GM18861 (cell line): Measurements from ENCODE around the gene CCDC171.
A peak's percentile ranks its signal among the peaks of the same experiment; 100 is the strongest.
"Not testable (repeated sequence)": the region's sequence is repeated elsewhere in the genome, so short reads cannot be mapped to it uniquely, and the experiment has no call there.

Source experiments
- ATAC-seq: cut with Tn5 transposase; IDR thresholded peaks from one replicate; pipeline ENCODE4 v1.9.1; 2021; ENCODE audit not compliant: unreplicated experiment

Gene CCDC171

DNA sequence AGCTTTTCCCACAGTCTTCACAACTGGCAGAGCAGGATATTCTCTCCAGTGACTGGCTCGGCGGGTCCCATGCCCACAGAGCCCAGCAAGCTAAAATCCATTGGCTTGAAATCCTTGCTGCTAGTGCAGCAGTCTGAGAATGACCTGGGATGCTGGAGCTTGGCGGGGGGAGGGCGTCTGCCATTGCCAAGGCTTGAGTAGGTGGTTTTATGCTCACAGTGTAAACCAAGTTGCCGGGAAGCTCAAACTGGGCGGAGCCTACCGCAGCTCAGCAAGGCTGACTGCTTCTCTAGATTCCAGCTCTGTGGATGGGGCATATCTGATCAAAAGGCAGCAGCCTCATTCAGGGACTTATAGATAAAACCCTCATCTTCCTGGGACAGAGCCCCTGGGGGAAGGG lies 194.1 kb downstream of the CCDC171 start:
- ATAC-seq = no peak

DNA sequence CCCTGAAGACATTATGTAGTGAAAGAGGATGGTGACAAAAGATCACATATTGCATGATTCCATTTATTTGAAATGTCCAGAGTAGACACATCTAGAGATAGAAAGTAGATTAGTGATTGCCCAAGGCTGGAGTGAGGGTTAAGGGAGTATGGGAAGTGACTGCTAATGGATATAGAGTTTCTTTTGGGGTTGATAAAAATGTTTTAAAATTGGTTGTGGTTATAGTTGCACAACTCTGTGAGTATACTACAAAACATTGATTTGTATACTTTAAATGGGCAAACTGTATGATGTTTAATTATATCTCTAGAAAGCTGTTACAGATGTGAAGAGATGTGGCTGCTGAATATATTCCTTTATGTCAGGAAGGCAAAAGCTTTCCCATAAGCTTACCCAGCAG lies 202.8 kb downstream of the CCDC171 start:
- ATAC-seq = no peak

DNA sequence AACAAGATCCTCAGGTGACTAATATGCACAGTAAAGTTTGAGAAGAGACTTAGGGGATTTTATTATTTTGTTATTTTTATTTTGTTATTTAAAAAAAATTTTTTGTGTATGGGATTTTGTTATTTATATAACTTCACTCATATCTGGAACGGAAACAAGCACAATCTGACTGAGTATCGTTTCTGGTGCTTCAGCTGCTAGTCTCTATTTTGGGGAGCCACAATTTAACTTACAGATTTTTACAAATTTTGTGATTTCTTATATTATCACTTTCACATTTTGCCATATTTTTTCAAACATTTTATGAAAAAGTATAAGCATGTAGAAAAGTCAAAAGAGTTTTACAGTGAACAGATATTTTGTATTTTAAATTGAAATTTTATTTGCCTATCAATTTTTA lies 208.7 kb downstream of the CCDC171 start:
- ATAC-seq = no peak

DNA sequence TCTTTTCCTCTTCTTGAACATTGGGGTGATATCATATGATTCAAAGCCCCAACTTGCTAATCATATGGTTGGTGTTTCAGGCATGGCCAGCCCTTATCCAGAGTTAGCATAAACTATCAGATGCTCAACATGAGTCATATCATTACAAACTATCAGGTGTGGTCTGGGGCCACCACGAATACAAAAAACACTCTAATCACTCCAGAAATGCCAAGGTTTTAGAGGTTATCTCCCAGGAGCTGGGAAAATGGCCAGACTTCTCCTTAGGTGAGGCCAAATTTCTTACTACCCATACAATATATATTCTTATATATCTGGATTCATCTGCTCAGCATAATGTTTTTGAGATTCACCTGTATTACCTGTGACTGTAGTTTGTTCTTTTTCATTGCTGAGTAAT lies 210.5 kb downstream of the CCDC171 start:
- ATAC-seq = no peak

DNA sequence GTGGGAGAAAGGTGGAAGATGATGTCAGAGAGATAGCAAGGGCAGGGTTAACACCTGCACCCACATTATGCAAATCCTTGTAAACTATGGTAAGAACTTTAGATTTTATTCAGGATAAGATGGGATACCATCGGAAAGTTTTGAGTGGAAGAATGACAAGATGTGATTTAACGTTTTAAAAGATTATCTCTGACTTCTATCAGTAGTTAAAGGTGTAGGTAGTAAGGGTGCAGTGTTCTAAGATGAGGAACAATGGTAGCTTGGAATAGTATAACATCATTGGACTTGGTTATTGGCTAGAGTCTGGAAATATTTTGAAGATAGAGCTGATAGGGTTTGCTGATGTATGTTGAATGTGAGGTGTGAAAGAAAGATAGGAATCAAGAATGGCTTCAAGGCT lies 211.3 kb downstream of the CCDC171 start:
- no peak for ATAC-seq

DNA sequence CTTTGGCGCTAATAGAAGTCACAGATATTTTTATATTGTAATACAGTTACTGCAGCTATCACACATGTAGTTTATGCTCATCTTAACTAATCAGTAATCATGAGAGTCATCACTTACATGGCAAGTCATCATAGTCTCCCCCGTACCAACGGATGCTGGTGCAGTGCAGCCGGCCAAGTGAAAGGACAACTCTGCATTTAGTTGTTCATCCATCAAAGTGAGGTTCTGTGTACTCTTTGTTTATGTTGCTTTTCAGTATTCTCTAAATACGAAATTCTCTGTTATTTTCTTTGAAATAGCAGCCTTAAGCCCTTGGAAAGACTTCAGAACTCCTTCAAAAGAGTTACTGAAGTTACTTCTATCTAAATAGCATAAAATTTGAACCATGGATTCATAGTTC lies 216.7 kb downstream of the CCDC171 start:
- ATAC-seq = no peak

DNA sequence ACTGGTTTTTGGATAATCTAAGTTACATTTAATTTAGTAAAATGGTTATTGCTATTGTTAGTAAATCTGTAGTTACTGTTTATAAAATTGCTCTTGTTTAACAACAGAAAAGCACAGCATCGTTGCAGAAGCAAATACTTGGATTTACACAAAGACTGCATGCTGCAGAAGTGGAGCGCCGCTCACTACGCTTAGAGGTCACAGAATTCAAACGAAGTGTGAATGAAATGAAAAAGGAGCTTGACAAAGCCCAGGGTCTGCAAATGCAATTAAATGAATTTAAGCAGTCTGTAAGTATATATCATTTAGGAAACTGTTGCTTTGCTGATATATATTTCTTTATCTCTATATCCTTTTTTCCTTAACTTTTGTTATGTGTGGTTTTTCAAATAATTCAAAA lies 226.0 kb downstream of the CCDC171 start:
- no peak for ATAC-seq

DNA sequence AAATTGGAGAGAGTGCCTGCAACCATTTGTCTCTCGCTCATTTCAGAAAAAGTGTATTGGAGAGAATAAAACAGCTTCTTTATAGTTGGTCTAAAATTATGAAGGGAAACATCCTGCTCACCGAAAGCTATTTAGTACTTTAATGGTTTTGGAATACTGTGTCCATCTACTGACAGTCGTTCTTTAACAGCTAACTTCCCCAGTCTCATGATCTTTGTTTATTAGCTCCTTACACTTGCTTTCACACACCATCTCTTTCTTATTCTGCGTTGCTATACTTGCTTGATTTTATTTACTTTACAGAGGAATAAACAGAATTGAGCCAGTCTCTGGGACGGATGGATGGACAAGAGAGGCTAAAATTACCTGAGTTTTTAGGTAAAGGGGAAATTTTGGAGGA lies 229.3 kb downstream of the CCDC171 start:
- no peak for ATAC-seq

DNA sequence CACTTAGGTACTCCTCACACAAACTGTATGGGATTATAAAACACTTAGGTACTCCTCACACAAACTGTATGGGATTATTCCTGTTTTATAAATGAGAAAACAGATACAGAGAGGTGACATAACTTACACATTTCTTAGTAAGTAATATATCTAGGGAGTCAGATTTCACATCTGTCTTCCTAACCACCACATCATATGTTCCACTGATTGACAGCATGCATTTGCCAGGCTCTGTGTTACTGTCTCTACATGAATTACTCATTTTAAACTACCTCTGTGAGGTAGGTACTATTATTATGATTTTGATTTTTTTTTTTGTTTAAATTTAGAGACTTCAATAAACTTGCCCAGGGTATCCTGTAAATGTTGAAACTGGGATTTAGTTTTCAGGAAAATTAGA lies 232.7 kb downstream of the CCDC171 start:
- ATAC-seq = no peak

DNA sequence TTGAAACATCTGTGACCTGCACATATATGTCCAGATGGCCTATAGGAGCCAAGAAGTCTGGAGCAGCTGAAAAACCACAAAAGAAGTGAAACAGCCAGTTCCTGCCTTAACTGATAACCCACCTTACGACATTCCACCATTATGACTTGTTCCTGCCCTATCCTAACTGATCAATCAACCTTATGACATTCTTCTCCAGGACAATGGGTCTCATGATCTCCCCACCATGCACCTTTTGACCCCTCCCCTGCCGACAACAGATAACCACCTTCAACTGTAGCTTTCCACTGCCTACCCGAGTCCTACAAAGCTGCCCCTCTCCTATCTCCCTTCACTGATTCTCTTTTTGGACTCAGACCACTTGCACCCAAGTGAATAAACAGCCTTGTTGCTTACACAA lies 233.8 kb downstream of the CCDC171 start:
- ATAC-seq = no peak

DNA sequence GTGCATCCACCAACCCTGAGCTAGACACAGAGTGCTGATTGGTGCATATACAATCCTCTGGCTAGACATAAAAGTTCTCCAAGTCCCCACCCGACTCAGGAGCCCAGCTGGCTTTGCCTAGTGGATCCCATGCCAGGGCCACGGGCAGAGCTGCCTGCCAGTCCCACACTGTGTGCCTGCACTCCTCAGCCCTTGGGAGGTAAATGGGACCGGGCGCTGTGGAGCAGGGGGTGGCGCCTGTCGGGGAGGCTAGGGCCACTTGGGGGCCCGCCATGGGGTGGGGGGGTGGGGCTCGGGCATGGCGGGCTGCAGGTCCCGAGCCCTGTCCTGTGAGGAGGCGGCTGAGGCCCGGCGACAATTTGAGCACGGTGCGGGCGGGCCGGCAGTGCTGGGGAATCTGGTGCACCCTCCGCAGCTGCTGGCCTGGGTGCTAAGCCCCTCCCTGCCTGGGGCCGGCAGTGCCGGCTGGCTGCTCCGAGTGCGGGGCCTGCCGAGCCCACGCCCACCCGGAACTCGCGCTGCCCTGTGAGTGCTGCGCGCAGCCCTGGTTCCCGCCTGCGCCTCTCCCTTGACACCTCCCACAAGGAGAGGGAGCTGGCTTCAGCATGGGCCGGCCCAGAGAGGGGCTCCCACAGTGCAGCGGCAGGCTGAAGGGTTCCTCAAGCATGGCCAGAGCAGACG lies 257.5 kb downstream of the CCDC171 start:
- ATAC-seq = not testable (repeated sequence)

DNA sequence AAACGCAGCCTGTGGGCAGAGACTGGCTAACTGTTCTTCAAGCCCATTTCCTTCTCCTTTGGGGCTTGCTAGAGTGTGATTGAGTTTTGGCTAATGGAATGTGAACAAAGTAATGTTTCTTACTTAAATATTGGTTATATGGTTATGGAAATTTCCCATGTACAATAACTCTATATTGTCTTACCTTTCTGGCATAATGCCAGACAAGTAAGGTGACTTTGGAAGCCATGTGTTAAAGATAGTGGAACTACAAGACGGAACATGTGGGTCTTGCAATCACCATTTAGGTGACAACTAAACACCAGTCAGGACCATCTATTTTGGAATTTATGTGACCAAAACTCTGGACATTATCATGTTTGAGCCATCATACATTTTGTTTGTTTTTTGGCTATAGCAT lies 260.2 kb downstream of the CCDC171 start:
- ATAC-seq = no peak

DNA sequence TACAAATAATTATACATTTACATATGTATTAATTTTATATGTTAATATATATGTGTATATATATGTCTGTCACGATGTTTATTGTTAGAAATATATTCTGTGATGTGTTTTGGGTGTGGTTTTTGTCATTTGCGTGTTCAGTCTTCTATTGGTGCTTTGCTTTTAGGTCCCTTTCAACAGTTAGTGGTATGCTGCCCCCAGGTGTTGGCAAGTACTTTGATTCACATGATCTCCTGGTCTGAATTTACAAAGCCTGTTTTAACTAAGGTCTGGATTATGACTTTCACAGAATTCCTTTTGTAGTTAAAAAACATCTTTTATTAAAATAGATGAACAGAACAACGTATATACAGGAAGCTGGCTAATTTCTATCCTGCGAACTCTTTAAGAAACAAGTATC lies 271.5 kb downstream of the CCDC171 start:
- no peak for ATAC-seq

DNA sequence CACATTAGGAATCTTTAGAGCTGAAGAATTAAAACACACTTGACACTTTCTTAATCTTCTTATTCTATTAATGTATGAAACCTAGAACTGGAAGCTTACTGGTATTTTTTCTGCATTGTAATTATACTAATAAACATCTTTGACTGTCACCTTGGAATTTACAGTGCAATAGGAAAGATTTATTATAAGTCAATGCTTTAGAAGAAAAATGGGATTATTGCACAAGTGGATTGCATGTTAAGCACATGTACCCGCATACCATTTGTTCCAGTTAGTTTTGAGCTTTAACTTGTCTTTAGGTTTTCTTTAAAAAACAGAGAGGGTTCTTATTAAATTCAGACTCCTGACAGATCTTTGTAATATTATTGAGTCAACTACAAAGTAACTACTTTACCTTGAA lies 278.5 kb downstream of the CCDC171 start:
- ATAC-seq = no peak

DNA sequence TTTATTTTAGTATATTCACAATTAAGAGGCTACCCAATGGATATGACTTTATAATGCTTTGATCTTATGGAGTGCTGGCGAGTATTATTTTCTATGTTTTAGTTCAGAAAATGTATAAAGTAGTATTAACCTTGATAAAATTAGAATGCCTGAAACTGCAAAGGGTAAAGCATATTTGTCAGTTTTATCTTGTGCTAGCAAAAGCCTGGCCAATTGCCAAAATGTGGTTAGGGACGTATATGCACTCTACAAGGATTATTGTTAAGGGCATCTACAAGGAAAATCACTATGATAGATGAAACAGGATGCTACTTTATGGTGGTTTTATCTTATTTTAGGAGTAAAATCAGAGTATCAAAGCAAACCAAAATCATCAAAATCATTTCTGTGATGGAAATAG lies 281.7 kb downstream of the CCDC171 start:
- no peak for ATAC-seq

DNA sequence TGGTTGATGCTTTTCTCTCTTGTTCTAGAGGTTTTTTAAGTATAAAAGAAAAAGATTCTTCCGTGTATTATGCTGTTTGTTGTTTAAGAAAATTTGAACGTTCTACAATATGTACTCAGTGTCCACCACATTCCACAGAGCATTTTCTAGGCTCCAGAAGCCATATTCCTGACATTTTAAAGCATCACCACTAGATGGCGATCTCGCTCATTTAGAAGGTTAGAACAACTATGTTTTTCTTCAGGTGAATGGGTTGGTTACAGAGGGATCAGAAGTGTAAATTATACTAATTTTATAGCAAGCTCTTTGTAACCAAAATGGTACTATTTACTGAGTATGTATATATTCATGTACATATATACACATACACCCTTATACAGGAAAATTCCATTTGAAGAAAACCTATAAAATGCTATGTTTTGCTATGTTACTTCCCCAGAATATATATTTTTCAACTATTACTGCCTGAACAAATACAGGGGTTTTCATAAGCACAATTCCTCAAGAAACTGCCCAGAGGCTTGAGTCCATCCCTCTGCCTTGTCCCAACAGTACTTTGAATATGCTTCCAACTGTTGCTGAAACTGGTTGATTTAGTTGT lies 284.3 kb downstream of the CCDC171 start:
- peak; percentile 87 for ATAC-seq

DNA sequence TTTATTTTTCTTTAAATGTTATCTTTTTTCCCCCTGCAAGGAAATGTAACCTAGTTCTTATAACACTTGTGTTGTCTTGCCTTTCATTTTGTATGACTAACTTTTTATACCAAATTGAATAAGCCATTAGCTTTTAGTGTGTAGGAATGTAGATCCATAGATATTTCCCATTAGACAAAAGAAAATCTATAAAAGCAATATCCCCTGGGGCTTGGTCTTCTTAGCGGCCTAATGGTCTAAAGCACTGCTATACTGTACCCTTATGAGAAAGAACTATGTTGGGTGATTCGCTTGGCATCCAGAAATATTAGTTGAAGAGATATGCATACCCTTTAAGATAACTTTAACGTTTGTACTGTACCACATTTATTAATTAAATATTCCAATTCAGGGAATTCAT lies 289.2 kb downstream of the CCDC171 start:
- no peak for ATAC-seq

DNA sequence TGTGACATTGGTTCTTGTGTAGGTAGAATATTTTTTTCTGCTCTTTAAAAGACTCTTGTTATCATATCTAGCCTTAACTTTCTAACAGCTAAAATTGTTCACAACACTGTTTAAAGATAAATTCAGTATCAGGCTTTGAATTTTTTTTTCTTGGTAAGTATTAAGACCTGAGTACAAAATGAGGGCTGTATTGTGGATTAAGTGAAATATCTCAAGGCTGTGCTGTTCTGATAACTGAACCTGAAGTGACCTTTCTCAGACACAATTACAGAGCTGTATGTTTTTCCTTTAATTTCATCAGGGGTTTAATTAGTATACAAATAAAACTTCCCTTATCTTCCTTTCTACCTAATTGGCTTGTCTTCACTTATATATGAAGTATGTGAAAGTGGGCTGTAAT lies 290.5 kb downstream of the CCDC171 start:
- ATAC-seq = no peak

DNA sequence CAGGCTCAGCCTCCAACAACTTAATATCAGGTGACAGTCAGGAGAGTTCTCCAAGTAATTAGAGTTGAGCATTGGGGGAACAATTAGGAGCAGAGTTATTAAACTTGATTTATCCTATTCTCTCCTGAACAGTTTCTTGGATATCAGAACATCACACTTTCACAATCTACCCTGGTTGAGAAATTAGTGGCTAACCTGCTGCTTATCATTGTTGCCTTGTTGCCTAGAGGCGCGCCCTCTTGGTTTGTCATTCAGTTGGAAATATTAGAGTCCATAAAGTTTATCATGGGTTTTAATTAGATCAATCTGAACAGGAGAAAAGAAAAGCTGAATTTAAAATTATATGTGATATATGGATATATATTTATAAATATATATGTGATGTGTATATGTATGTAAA lies 291.1 kb downstream of the CCDC171 start:
- no peak for ATAC-seq

DNA sequence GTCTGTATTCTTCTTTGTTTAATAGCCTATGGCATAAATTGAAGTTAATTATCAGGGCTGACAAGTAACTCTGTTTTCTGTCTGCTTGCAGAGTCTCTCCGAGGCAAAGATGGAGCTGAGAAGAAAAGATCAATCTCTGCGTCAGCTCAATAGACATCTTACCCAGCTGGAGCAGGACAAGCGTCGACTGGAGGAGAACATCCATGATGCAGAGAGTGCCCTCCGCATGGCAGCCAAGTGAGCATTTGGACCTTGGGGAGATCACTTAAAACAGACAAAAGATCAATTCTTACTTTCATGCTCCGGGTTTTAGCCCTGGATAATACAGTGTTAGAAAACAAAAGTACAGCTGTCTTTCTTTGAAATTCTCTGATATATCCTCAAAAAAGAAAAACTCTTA lies 293.8 kb downstream of the CCDC171 start:
- ATAC-seq = no peak

DNA sequence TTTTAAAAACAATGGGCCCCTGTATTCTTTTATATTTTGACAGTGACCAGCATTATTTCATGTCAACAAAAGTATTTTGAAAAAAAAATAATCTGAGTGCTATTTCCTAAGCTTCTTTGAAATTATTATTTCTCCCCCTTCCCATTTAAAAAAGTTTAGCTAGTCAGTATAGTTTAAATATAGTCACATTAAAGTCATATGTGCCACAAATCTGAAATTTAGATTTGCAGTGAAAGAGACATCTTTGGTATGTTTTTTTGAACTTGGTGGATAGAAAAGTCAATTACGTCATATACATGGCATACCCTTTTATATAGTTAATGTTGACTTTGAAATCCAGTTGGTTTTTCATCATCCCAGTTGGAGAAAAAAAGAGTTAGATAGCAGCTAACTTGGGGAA lies 297.0 kb downstream of the CCDC171 start:
- ATAC-seq = no peak

DNA sequence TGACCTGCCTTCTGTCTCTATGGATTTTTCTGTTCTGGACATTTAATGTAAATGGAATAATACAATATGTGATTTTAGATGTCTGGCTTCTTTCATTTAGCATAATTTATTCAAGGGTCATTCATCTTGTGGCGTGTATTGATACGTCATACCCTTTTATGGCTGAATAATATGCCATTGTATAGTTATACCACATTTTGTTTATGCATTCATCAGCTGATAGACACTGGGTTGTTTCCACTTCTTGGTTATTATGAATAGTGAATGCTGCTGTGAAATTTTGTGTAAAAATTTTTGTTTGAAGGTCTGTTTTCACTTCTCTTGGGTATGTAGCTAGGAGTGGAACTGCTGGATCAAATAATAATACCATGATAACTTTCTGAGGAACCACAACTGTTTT lies 298.9 kb downstream of the CCDC171 start:
- no peak for ATAC-seq

DNA sequence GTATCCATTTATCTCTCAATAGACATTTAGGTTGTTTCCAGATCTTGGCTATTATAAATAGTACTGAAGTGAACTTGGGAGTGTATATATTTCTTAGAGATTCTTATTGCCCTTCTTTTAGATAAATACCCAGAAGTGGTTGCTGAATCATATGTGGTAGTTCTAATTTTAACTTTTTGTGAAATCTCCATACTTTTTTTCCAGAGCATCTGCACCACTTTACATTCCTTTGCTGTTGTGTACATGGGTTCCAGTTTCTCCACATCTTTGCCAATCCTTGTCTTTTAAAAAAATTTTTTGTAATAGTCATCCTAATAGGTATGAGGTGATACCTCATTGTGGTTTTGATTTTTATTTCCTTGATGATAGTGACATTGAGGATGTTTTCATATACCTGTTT lies 303.7 kb downstream of the CCDC171 start:
- no peak for ATAC-seq
